K562 (cell line): Measurements from ENCODE around the gene HNRNPA3. TPM values are rescaled to one million over a fixed set of nuclear protein-coding genes. Genes with fewer than 3 reads are reported as not detected.

Source experiments
- ATAC-seq: fragments of 200-7000 bp; cut with Tn5 transposase; 3 replicates; pipeline ENCODE4 v1.9.1; 2020; ENCODE audit warnings: moderate library complexity
- BruUV-seq: library from RNA; stranded (reverse); fragments of 400-500 nt; replicated peaks from 2 replicates; lab custom pipeline; 2021; lab: Mats Ljungman, UMichigan
- CTCF ChIA-PET: fragments of 300-600 bp; formaldehyde crosslinking; extraction: SDS; loops from one replicate; lab custom pipeline; 2021; ENCODE audit warnings: low intra/inter-chr PET ratio; lab: Yijun Ruan, JAX
- POLR2A ChIA-PET: fragments of 300-600, 350-650 bp; sonication (Branson Sonifier 250); formaldehyde crosslinking; extraction: SDS; loops from one replicate; lab custom pipeline; 2021; ENCODE audit warnings: antibody characterized with exemption, inconsistent platforms; lab: Yijun Ruan, JAX
- DNase-seq, 4 experiments: peaks; one replicate each; pipeline versions ENCODE4 v3.0.0 to v3.0.0-alpha.2; 2011 to 2018; ENCODE audit warnings: low spot score in 3 of 4, mixed read lengths in 3 of 4; ENCODE audit errors: extremely low read depth in 1 of 4
- FAIRE-seq: peaks from 2 replicates; lab custom pipeline; 2011; peaks lifted over from hg19 to GRCh38; lab: Jason Lieb, UNC
- H2AFZ ChIP-seq: 2 replicates; pipeline ENCODE4 v1.6.0; 2011; ENCODE audit warnings: low read depth, low read length, control low read depth, inconsistent platforms
- H3K27ac ChIP-seq: fragments of 200-600 bp; 3 replicates; pipeline ENCODE4 v1.8.0; 2011; ENCODE audit warnings: low read depth, mild to moderate bottlenecking, control low read depth, inconsistent platforms, low read length, moderate library complexity, mixed read lengths; ENCODE audit errors: extremely low read depth
- H3K27me3 ChIP-seq, 2 experiments: fragments of 300-600 bp in 1 of 2; 2 replicates in 1 of 2; 3 replicates in 1 of 2; pipeline versions ENCODE4 v1.6.0 to v1.8.0; 2011; ENCODE audit warnings: inconsistent platforms in 2 of 2, low read length in 2 of 2, mild to moderate bottlenecking in 1 of 2, mixed read lengths in 1 of 2, moderate library complexity in 1 of 2; ENCODE audit not compliant: control insufficient read depth in 2 of 2, insufficient read depth in 2 of 2
- H3K36me3 ChIP-seq: fragments of 300-600 bp; 3 replicates; pipeline ENCODE4 v1.8.0; 2011; ENCODE audit warnings: mild to moderate bottlenecking, low read length, inconsistent platforms; ENCODE audit not compliant: control insufficient read depth, insufficient read depth
- H3K4me1 ChIP-seq, 2 experiments: fragments of 200-600 bp in 1 of 2; replicated peaks in 1 of 2; 2 replicates in 1 of 2; 3 replicates in 1 of 2; pipeline versions ENCODE4 v1.5.1 to v1.8.0; 2011; ENCODE audit warnings: inconsistent platforms in 2 of 2, low read length in 2 of 2, mild to moderate bottlenecking in 1 of 2, mixed read lengths in 1 of 2, moderate library complexity in 1 of 2; ENCODE audit not compliant: control insufficient read depth in 2 of 2, insufficient read depth in 2 of 2
- H3K4me2 ChIP-seq: 2 replicates; pipeline ENCODE4 v1.6.1; 2011; ENCODE audit warnings: low read length, control low read depth, inconsistent platforms, mixed read lengths; ENCODE audit not compliant: insufficient read depth
- H3K4me3 ChIP-seq: fragments of 200-600 bp; sonication (generic), shearing (Covaris generic); 2 replicates; pipeline ENCODE4 v1.5.1; 2016; ENCODE audit warnings: control low read depth, inconsistent platforms
- H3K79me2 ChIP-seq: fragments of 200-600 bp; 3 replicates; pipeline ENCODE4 v1.8.0; 2011; ENCODE audit warnings: low read length, inconsistent platforms; ENCODE audit not compliant: control insufficient read depth, insufficient read depth
- H3K9ac ChIP-seq, 2 experiments: 2 replicates each; pipeline versions ENCODE4 v1.6.0 to v1.6.1; 2011; ENCODE audit warnings: low read depth in 2 of 2, low read length in 2 of 2, control low read depth in 1 of 2, inconsistent platforms in 1 of 2, mild to moderate bottlenecking in 1 of 2, mixed read lengths in 1 of 2; ENCODE audit not compliant: insufficient read depth in 1 of 2
- H3K9me1 ChIP-seq: one replicate; pipeline ENCODE4 v1.6.0; 2011; ENCODE audit warnings: inconsistent platforms, mild to moderate bottlenecking, low read length, moderate library complexity; ENCODE audit not compliant: control insufficient read depth, insufficient read depth
- H3K9me3 ChIP-seq: replicated peaks from 2 replicates; pipeline ENCODE4 v1.5.1; 2011; ENCODE audit warnings: low read depth, low read length, inconsistent platforms; ENCODE audit not compliant: control insufficient read depth, insufficient read depth
- H4K20me1 ChIP-seq: replicated peaks from 2 replicates; pipeline ENCODE4 v1.6.1; 2011; ENCODE audit warnings: low read length, inconsistent platforms, mixed read lengths; ENCODE audit not compliant: control insufficient read depth, insufficient read depth
- BRF1 ChIP-seq: IDR thresholded peaks from 3 replicates; pipeline ENCODE4 v1.6.1; 2011; ENCODE audit warnings: borderline replicate concordance, mild to moderate bottlenecking; ENCODE audit not compliant: insufficient read length; ENCODE audit errors: extremely low read depth
- CBX1 ChIP-seq: sonication (generic); IDR thresholded peaks from 2 replicates; pipeline ENCODE4 v1.6.1; 2016; ENCODE audit warnings: antibody characterized with exemption, low read depth, mild to moderate bottlenecking
- CXXC5 ChIP-seq: fragments of 250-450 bp; sonication (Bioruptor Pico); IDR thresholded peaks from 2 replicates; pipeline ENCODE4 v1.8.0; 2022; ENCODE audit warnings: inconsistent platforms, mild to moderate bottlenecking, moderate library complexity
- ETS2 ChIP-seq: IDR thresholded peaks from 2 replicates; pipeline ENCODE4 v1.6.1; 2016; ENCODE audit warnings: borderline replicate concordance, missing genetic modification characterization, mild to moderate bottlenecking, moderate library complexity, missing compliant biosample characterization; ENCODE audit not compliant: poor library complexity, severe bottlenecking
- FOSL1 ChIP-seq: fragments of 200-800 bp; sonication (Bioruptor generic); conservative IDR thresholded peaks from 2 replicates; pipeline ENCODE4 v1.6.1; 2016; ENCODE audit warnings: missing genetic modification characterization, missing compliant biosample characterization
- GABPB2 ChIP-seq: fragments of 250-450 bp; sonication (Bioruptor Pico); conservative IDR thresholded peaks from 2 replicates; pipeline ENCODE4 v1.5.1; 2021; ENCODE audit warnings: mild to moderate bottlenecking
- KHSRP ChIP-seq: fragments of 450-650 bp; IDR thresholded peaks from 2 replicates; pipeline ENCODE4 v1.6.1; 2017
- MCM3 ChIP-seq: fragments of 450-650 bp; IDR thresholded peaks from 2 replicates; pipeline ENCODE4 v1.6.1; 2016
- MTA2 ChIP-seq: fragments of 450-650 bp; IDR thresholded peaks from 2 replicates; pipeline ENCODE4 v1.6.1; 2016; ENCODE audit warnings: low read depth
- NELFE ChIP-seq: IDR thresholded peaks from 2 replicates; pipeline ENCODE4 v1.6.1; 2011; ENCODE audit warnings: mild to moderate bottlenecking; ENCODE audit not compliant: insufficient read depth, insufficient read length
- PHF8 ChIP-seq: fragments of 200-600 bp; sonication (generic); IDR thresholded peaks from 2 replicates; pipeline ENCODE4 v1.6.1; 2012; ENCODE audit warnings: mixed run types, mild to moderate bottlenecking, inconsistent platforms, low read length, moderate library complexity, borderline replicate concordance
- POLR2B ChIP-seq: fragments of 450-650 bp; IDR thresholded peaks from 2 replicates; pipeline ENCODE4 v1.6.1; 2018; ENCODE audit warnings: low read depth; ENCODE audit not compliant: partially characterized antibody
- POLR3G ChIP-seq: IDR thresholded peaks from 2 replicates; pipeline ENCODE4 v1.6.1; 2011; ENCODE audit not compliant: insufficient read length, insufficient replicate concordance; ENCODE audit errors: extremely low read depth
- STAT5A ChIP-seq: IDR thresholded peaks from 2 replicates; pipeline ENCODE4 v1.6.1; 2012; ENCODE audit warnings: low read length, inconsistent platforms, borderline replicate concordance
- TAL1 ChIP-seq: fragments of 450-650 bp; IDR thresholded peaks from 2 replicates; pipeline ENCODE4 v1.6.1; 2016; ENCODE audit warnings: mild to moderate bottlenecking
- TCFL5 ChIP-seq: fragments of 250-450 bp; sonication (Bioruptor Pico); conservative IDR thresholded peaks from 2 replicates; pipeline ENCODE4 v1.6.1; 2021; ENCODE audit warnings: mild to moderate bottlenecking, moderate library complexity, matching md5 sums
- ZNF384 ChIP-seq: IDR thresholded peaks from 2 replicates; pipeline ENCODE4 v1.6.1; 2012; ENCODE audit warnings: low read depth, low read length, improper control_type of control experiment
- ZNF41 ChIP-seq: fragments of 250-450 bp; sonication (Bioruptor Pico); conservative IDR thresholded peaks from 2 replicates; pipeline ENCODE4 v1.4.0; 2020; ENCODE audit warnings: mild to moderate bottlenecking
- ZNF561 ChIP-seq: fragments of 450-650 bp; formaldehyde crosslinking; conservative IDR thresholded peaks from 2 replicates; pipeline ENCODE4 v1.4.0; 2020; ENCODE audit warnings: mild to moderate bottlenecking, moderate library complexity
- WGBS: fragments of 100-300 bp; shearing (Covaris generic); methylation state at CpG from one replicate; pipeline ENCODE4 v1.1.6; 2016; ENCODE audit warnings: low coverage, mixed read lengths; ENCODE audit not compliant: insufficient coverage; ENCODE audit errors: missing lambda C conversion rate; 5-methylcytosine and 5-hydroxymethylcytosine counted together
- in situ Hi-C: fragments of 300-500 bp; cut with MboI; formaldehyde crosslinking; loops from 4 replicates; pipeline ENCODE4 v1.15.0; 2018; ENCODE audit warnings: inconsistent platforms, mixed read lengths
- intact Hi-C: fragments of 100-400 bp; cut with micrococcal nuclease; formaldehyde crosslinking; loops from 2 replicates; pipeline ENCODE4 v1.14.2; 2022
- polyA plus RNA-seq, 8 experiments: library from polyadenylated mRNA; depleted of rRNA in 4 of 8; stranded (reverse) in 5 of 8; unstranded in 3 of 8; fragments of >200 nt; fragmentation: Nextera tagmentation in 2 of 8; fragmentation: Illumina TruSeq in 1 of 8; extraction: Ambion mirVana in 2 of 8; extraction: Trizol in 1 of 8; gene quantifications; 2 replicates each; pipeline versions ENCODE4 v1.2.1 to v1.2.3, GENCODE V29; 2011 to 2014; ENCODE audit warnings: inconsistent platforms in 1 of 8, missing spikeins in 1 of 8
- total RNA-seq, 7 experiments: library from RNA; depleted of rRNA in 6 of 7; stranded (reverse); fragments of >200 nt in 6 of 7; fragmentation: Illumina TruSeq in 2 of 7; extraction: Trizol in 2 of 7; gene quantifications; 2 replicates each; pipeline versions ENCODE4 v1.2.1 to v1.2.3, GENCODE V29; 2011 to 2021; ENCODE audit warnings: low replicate concordance in 1 of 7
- TF ChIP-seq, protein P1 (sequence below): sonication (generic); formaldehyde crosslinking; IDR thresholded peaks from 2 replicates; pipeline ENCODE4 v1.8.0; 2022; ENCODE audit warnings: mild to moderate bottlenecking, missing genetic modification reagents
- TF ChIP-seq, protein P2 (sequence below): sonication (generic); formaldehyde crosslinking; IDR thresholded peaks from 2 replicates; pipeline ENCODE4 v1.4.0; 2020; ENCODE audit warnings: mild to moderate bottlenecking, missing genetic modification reagents

HNRNPA3 gene
- total and polyA plus RNA-seq, 9 of the 15 experiments (the other 6 are each of a cell fraction or from before 2014, with no cell fraction given) = 72.8 to 428 (median 192) TPM

DNA sequence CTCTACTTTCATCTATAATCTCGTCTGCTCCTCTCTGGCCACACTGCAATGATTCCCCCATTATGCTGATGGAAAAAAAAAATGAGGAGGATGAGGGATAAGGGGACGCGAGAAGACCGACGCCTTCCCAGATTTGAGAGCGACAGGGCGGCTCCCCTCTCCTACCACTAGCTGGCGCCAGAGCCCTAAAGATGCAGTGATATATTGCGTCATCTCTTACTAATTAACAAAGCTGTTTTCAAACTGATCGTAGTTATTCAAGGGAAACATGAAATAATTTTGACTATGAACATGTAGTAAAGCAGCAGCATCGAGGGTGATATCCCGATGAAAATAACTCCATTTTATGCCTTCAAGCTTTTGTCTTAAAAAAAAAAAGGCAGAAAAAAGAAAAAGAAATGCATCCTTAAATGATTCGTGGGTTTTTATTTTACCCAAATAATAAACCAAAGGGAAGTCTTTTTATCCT lies 48.0 kb upstream of the HNRNPA3 start:
- Histone ChIP-seq H3K4me1 (peaks cover 15 to 40% of the 10 kb centered on the region in 2 experiments), H3K27me3 (no peaks in the 10 kb centered on the region), H3K9me3 (no peaks in the 10 kb centered on the region), H2AFZ (peak overlapping the region; percentile 98), H3K79me2 (no peaks in the 10 kb centered on the region), H3K4me2 (peak overlapping the region; percentile 71), H3K36me3 (no peaks in the 10 kb centered on the region), H4K20me1 (no peaks in the 10 kb centered on the region), H3K27ac (peak overlapping the region; percentile 71; the same call in 2 of the 3 replicates), H3K9ac (peak overlapping the region in 1 of 2 experiments; percentile 68; a peak in 2 of 4 replicates), H3K4me3 (no peak overlapping the region), H3K9me1 (no peaks in the 10 kb centered on the region)
- intact Hi-C loops (loop anchor here (1.0 to 10.0 kb wide), 9 partner anchors 99 to 595 kb away; no protein-coding TSS in a partner anchor), in situ Hi-C loops (loop anchor here (5.0 to 10.0 kb wide), 6 partner anchors 93 to 590 kb away; no protein-coding TSS in a partner anchor)
- FAIRE-seq (peak; percentile 75), DNase-seq (peak; percentile 80 to 92 (median 82)), ATAC-seq (peak; percentile 64)
- 5% methylated on average over 13 of the region's 13 CpGs for WGBS
- no TSS peak for BruUV-seq
- ChIA-PET CTCF (interaction anchor here (0.7 to 4.1 kb wide), 9 partner anchors 48 to 560 kb away, joined by 3 to 80 read pairs (median 6); partner anchors contain the start of gene HNRNPA3), POLR2A (interaction anchor here (0.7 to 3.3 kb wide), 17 partner anchors 16 to 250 kb away, joined by 3 to 25 read pairs (median 5); partner anchors contain the start of genes HNRNPA3 and NFE2L2)
- TF ChIP-seq CXXC5 (CRISPR knock-in tag) (peak; percentile 68), ETS2 (no peak), MCM3 (no peak), POLR3G (no peak), POLR2B (no peak), STAT5A (peak; percentile 32; the same call in 1 of the 2 replicates), TCFL5 (no peak), ZNF41 (CRISPR knock-in tag) (no peak), KHSRP (no peak), FOSL1 (tag) (peak; percentile 71), PHF8 (no peak), NELFE (no peak), BRF1 (no peak), GABPB2 (CRISPR knock-in tag) (no peak), ZNF384 (peak; percentile 90), CBX1 (no peak), TAL1 (no peak), ZNF561 (CRISPR knock-in tag) (no peak), MTA2 (0 out of 2 replicates have a peak, but pooled peaks have one; percentile 29)
- TF ChIP-seq, protein P1, sequence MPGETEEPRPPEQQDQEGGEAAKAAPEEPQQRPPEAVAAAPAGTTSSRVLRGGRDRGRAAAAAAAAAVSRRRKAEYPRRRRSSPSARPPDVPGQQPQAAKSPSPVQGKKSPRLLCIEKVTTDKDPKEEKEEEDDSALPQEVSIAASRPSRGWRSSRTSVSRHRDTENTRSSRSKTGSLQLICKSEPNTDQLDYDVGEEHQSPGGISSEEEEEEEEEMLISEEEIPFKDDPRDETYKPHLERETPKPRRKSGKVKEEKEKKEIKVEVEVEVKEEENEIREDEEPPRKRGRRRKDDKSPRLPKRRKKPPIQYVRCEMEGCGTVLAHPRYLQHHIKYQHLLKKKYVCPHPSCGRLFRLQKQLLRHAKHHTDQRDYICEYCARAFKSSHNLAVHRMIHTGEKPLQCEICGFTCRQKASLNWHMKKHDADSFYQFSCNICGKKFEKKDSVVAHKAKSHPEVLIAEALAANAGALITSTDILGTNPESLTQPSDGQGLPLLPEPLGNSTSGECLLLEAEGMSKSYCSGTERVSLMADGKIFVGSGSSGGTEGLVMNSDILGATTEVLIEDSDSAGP (CRISPR knock-in tag) = no peak
- TF ChIP-seq, protein P2, sequence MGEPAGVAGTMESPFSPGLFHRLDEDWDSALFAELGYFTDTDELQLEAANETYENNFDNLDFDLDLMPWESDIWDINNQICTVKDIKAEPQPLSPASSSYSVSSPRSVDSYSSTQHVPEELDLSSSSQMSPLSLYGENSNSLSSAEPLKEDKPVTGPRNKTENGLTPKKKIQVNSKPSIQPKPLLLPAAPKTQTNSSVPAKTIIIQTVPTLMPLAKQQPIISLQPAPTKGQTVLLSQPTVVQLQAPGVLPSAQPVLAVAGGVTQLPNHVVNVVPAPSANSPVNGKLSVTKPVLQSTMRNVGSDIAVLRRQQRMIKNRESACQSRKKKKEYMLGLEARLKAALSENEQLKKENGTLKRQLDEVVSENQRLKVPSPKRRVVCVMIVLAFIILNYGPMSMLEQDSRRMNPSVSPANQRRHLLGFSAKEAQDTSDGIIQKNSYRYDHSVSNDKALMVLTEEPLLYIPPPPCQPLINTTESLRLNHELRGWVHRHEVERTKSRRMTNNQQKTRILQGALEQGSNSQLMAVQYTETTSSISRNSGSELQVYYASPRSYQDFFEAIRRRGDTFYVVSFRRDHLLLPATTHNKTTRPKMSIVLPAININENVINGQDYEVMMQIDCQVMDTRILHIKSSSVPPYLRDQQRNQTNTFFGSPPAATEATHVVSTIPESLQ (CRISPR knock-in tag) = no peak
